ENCODE measurements around the gene SERPINB10.

Gene SERPINB10

GRCh38 chr18:63907664-63908063 is at the start of gene SERPINB10:
SERPINB10 (plus strand) TSS chr18:63907958; CDS start chr18:63915511, 7,553 bp downstream.
- DNase-seq (ENCODE audit: low read depth) = no peak

DNA sequence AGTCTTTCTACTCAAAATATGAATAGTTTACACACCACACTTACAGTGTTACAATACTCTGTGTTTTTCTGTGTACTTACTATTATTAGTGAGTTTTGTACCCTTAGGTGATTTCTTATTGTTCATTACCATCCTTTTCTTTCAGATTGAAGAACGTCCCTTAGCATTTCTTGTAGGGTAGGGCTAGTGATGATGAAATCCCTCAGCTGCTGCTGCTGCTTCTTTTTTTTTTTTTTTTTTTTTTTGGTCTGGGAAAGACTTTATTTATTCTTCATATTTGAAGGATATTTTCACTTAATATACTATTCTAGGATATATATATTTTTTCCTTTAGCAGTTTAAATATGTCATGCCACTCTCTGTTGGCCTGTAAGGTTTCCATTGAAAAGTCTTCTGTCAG is 49.3 kb upstream of the SERPINB10 start:
- DNase-seq (ENCODE audit: low read depth) = no peak

GRCh38 chr18:63859781-63860475 is 47.8 kb upstream of the SERPINB10 start:
- no peak for DNase-seq (ENCODE audit: low read depth)

DNA sequence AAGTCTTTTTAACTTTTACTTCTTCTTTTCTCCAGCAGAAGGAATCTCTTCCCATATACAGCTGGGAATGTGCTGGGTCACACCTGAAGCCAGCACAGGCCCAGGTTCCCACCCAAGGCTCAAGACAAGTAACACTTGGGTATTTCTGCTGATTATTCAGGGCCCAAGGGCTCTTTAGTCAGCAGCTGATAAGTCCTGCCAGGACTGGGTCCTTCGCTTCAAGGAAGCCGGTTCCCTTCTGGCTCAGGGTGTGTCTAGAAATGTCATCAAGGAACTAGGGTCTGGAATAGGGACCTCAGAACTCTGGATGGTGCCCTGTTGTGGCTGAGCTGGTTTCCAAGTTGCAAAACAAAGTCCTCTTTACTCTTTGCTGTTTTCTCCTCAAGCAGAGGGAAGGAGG is 47.2 kb upstream of the SERPINB10 start:
- no peak for DNase-seq (ENCODE audit: low read depth)

DNA sequence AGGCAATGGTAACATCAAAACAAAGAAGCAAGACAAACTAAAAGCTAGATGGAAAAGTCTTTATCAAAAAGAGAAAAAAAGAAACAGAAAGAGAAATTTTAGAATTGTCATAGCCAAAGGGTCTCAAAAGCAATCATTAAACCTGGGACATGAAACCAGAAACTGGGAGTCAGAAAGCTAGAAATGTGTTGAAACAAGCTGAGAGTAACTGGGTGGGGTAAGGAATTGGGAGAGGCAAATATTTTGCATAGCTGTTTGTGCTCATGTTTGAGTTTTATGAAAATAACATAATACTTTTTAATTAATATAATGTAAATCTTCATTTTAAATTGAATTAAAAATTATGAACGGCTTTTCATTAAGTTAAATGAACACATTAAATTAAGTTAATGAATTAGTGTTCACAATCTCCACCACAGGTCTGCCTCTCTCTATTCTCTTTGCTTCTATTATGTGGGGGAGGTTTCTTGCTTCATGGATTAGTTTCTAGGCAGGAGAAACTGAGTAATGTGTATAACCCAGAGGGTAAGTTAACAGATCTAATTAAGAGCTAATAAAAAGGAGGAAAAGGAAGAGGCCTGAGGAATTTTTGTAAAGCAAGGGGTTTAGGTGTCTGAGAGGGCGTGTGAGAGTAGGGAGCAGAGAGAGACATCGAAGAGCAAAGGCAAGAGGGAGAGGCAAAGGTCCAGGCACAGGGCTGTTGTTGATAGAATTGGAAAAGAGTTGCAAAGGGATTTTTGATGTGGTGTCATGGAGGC is 40.2 kb upstream of the SERPINB10 start:
- no peak for DNase-seq (ENCODE audit: low read depth)

DNA sequence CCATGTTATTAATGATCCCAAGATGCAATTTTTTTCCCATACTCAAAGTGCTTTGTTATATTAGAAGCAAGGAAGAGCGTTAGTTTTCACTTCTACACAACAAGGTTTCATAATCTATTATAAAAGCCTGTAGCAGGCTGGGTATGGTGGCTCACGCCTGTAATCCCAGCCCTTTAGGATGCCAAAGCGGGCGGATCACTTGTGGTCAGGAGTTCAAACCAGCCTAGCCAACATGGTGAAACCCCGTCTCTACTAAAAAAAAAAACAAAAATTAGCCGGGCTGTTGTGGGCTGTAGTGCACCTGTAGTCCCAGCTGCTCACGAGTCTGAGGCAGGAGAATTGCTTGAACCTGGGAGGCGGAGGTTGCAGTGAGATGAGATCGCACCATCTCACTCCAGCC is 39.2 kb upstream of the SERPINB10 start:
- DNase-seq (ENCODE audit: low read depth) = no peak

DNA sequence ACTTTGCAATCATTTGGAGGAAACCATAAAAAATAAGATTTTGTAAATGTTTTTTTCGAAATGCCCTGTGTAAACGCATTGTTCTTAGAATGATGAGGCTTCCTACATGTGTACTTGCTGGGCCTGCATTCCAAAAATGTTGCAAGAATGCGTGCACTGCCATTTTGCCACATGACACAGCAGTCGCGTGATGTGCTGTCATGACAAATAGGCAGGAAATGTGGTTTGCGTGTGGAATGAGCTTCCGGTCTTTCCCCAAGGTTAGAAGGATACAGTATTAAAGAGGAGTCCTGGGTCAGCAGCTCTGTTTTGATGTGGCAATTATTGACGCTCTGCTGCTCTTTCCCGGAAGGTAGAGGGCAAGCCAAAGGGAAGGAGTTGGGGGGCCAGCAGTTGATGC is 38.4 kb upstream of the SERPINB10 start:
- peak; percentile 98 for DNase-seq (ENCODE audit: low read depth)

GRCh38 chr18:63869851-63870250 is 37.9 kb upstream of the SERPINB10 start:
- DNase-seq (ENCODE audit: low read depth) = peak; percentile 92

- DNase-seq (ENCODE audit: low read depth) = no peak
Measured at GRCh38 chr18:63871836-63872235, 35.9 kb upstream of the SERPINB10 start.

DNA sequence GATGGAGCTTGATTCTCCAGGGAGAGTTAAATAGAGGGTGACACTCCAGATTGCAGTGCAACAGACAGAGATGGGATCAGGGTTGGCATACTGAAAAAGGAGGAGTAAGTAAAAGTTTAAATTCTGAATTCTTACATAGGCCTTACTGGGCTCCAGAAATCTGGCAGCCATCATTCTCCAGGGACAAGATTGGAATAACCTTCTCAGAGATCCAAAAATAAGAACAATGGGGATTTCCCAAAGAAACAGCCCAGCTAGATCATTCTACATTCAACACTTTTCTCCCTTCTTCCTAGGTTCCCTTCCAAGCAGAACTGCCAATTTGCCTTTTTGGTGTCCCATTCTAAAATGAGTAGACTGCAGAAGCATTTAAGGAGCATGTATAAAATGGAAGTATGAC is 35.2 kb upstream of the SERPINB10 start:
- DNase-seq (ENCODE audit: low read depth) = no peak

GRCh38 chr18:63878343-63878742 is 29.4 kb upstream of the SERPINB10 start:
- DNase-seq (ENCODE audit: low read depth) = no peak

DNA sequence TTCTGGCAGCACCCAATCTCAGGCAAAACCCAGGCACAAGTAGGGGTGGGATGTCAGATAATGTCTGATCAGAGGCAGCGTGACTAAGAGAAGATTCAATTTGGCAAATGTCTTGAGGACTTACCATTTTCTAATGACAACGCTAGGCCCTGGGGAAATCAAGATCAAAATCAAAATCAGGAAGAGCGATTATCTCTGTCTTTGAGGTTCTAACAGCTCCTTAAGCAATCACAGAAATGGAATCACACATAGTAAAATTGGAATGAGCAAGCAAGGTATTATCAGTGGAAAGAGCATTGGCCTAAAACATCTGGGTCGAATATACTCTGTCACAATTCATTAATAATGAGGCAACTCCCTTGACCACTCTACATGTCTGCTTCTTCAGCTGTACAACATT is 28.8 kb upstream of the SERPINB10 start:
- DNase-seq (ENCODE audit: low read depth) = no peak

- DNase-seq (ENCODE audit: low read depth) = peak; percentile 70
Measured at GRCh38 chr18:63879709-63880108, 28.0 kb upstream of the SERPINB10 start.

DNA sequence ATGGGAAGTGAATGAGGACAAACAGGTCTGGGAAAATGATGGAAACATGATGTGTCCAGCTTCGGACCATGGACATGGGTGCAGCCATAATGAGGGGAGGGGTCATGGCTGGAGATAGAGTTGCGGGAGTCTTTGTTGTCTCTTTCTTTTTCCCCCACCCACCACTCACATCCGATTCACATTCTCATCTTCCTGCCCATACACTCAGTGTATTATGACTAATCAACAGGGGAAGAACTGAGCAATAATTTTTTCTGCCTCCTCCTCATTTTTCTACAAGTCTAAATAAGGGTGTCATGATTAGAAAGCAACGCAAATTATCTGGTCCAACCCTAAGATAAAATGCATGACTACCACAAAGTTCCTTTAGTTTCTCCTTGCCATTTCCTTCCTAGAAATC is 25.9 kb upstream of the SERPINB10 start:
- DNase-seq (ENCODE audit: low read depth) = peak; percentile 87

- DNase-seq (ENCODE audit: low read depth) = peak; percentile 98
Measured at GRCh38 chr18:63882333-63883141, 25.2 kb upstream of the SERPINB10 start.

GRCh38 chr18:63883617-63884016 is 24.1 kb upstream of the SERPINB10 start:
- DNase-seq (ENCODE audit: low read depth) = peak; percentile 29

GRCh38 chr18:63887424-63887823 is 20.3 kb upstream of the SERPINB10 start, which contains the start of gene SERPINB2:
SERPINB2 (plus strand) TSS chr18:63887705; CDS start chr18:63891445, 3,740 bp downstream.
- peak; percentile 85 for DNase-seq (ENCODE audit: low read depth)

GRCh38 chr18:63888470-63889190 is 19.1 kb upstream of the SERPINB10 start:
- DNase-seq (ENCODE audit: low read depth) = peak; percentile 49

- DNase-seq (ENCODE audit: low read depth) = no peak
Measured at GRCh38 chr18:63889626-63890025, 18.1 kb upstream of the SERPINB10 start.

DNA sequence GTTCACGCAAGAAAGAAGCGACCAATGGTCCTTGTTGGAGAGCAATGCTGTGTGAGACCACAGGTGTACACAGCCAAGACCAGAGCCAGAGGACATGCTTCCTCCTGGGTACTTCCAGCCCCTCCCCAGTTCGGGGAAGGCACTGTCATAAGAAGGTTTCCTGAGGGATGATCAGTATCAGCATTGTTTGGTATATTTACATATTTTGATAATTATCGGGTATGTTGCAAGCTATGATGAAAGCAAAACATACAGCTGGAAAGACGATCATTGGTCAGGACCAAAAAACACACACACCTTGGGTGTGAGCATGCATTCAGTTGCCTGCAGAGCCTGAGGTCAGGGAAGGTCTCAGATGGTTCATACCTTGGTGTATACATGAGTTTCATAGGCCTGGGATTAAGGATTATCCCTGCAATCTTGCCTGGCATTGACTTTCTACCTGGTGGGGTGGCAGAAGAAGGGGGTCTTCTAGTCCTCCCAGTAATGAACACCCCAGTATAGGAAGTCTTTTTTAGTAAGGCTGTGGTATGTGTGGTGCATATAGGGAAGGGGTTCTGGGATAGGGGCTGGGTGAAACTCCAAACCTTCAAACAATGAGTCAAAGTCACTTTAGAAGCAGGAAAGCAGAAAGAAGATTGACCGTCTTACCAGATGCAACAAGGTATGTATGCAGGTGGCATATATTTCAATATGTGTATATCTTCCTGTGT is 17.4 kb upstream of the SERPINB10 start:
- DNase-seq (ENCODE audit: low read depth) = no peak

DNA sequence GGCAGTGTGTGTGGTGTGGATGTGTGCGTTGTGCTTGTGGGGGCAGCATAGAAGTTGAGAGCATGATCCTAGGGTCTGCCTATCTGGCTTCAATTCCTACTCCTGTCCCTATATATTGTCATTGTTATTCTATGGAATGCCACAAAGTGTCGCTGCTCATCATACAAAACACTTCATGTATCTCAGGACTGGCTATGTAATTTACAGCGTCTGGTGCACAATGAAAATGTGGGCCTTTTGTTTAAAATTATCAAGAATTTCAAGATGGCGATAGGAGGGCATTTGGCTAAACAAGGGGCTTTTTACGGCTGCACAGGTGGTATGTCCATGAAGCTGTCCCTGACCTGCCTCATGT is 16.8 kb upstream of the SERPINB10 start:
- DNase-seq (ENCODE audit: low read depth) = peak; percentile 62

Measured in ELR (cell line).